Esophagus squamous epithelium (tissue), 4 donors: ENCODE results near the gene PCDHGA7.

ENCODE experiments used
- CTCF ChIP-seq, 6 experiments: fragments of 450-650 bp in 4 of 6; fragments of 200-600 bp in 2 of 6; sonication (generic) in 2 of 6; IDR thresholded peaks; one replicate each; pipeline ENCODE4 v1.5.1; 2016 to 2019; ENCODE audit warnings: antibody characterized with exemption in 6 of 6, mild to moderate bottlenecking in 4 of 6, moderate library complexity in 4 of 6
- POLR2A ChIP-seq, 4 donors: fragments of 450-650 bp; IDR thresholded peaks; one replicate each; pipeline ENCODE4 v1.6.1; 2017; ENCODE audit warnings: antibody characterized with exemption in 4 of 4, mild to moderate bottlenecking in 4 of 4, moderate library complexity in 3 of 4

- TF ChIP-seq CTCF (IDR thresholded peaks at IDR 0.05) (no peak), POLR2A (IDR thresholded peaks at IDR 0.05) (no peak)
These were observed 36.7 kb downstream of the PCDHGA7 start for GRCh38 chr5:141419074-141419880.
